Measurements from ENCODE around the gene XPC. TPM values are rescaled to one million over a fixed set of nuclear protein-coding genes. Genes with fewer than 3 reads are reported as not detected.

XPC gene
- total and polyA plus RNA-seq, 2 donors from 2014 or later = 15.9 to 44.4 TPM

DNA sequence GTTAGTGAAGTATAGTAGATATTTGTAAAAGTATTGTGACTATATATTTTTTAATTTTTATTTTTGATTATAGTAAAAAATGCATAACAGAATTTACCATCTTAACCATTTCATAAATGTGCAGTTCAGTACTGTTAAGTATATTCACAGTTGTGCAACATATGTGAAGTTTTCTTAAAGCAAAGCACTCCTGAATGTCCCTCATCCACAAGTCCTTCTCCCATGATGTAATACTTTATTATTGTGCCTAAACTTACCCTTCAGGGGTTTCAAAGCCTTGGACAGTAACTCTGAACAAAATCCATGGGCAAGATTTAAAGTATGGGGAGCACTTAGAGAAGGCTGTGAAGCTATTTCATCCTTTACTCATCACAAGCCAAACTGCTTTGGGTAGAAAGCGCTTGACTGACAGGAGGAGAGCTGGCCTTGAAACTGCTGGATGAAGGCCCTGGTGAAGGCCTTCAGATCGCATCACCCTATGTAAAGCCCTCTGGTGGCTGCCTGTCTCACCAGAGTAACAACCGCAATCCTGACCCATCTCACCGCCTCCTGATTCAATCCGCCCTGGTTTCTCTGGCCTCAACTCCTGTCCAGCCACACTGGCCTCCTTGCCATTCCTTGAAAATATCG, 28.3 kb upstream of the XPC start:
- intact Hi-C loops (cut with DNase I) = no loop called here

DNA sequence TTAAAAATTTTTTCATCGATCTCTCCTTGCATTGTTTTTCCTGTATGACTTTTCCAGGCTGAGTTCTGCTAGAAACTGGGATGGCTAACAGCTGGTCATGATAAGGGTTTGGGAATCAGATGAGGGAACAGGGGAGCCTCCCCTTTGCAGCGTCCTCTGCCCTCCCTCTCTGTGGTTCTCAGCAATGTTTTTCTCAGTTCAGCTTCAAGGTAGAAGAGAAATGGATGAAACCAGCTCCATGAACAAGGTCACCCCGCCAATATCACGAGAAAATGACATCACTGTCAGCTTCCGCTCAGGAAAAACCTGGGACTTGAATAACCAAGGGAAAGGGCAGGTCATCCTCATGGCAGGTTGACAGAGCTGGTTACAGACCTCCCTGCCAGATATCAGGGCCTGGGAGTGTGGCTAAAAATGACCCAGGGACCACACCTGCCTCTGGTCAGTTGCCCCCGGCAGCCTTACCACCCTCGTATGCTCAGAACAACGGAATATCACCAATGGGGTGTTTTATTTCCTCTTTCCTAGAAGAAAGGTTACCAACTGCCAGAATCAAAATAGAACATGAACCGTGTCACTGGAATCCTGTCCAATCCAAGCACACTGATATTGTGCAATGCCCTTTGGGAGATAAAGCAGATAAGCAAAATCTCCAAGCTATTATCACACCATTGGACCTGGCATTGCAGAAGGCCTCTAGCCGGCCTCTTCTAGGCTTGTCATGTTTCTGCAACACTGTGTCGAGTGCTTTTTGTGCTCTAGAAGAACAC, 26.3 kb upstream of the XPC start:
- peak overlapping the region in 1 of 2 donors; percentile 44 for H3K27ac ChIP-seq (ENCODE audit: low read depth in 2 of 2, low read length in 2 of 2)

More for the DNA sequence above, 28.3 kb upstream of the XPC start:
- DNase-seq (no peak), FAIRE-seq (no peak)
- Histone ChIP-seq H3K4me3 (ENCODE audit: low read length in 3 of 3) (no peak overlapping the region), H3K9ac (ENCODE audit: low read length in 3 of 3) (no peak overlapping the region), H3K4me1 (ENCODE audit: control insufficient read depth in 2 of 3, insufficient read depth in 2 of 3, low read depth in 1 of 3, low read length in 3 of 3) (peaks cover 18 to 29% (median 20%) of the 10 kb centered on the region in 3 donors), H3K36me3 (ENCODE audit: control insufficient read depth in 2 of 3, insufficient read depth in 3 of 3, low read length in 3 of 3) (no peaks in the 10 kb centered on the region), H3K27ac (ENCODE audit: low read depth in 2 of 2, low read length in 2 of 2) (no peak overlapping the region), H3K27me3 (ENCODE audit: control insufficient read depth, insufficient read depth, low read length) (no peaks in the 10 kb centered on the region), H3K9me3 (ENCODE audit: control insufficient read depth in 2 of 3, insufficient read depth in 1 of 3, low read length in 3 of 3) (no peaks in the 10 kb centered on the region)
- TF ChIP-seq CTCF (IDR thresholded peaks at IDR 0.05; ENCODE audit: borderline replicate concordance, extremely low read depth, insufficient read depth) = no peak

GRCh38 chr3:14203521-14204079, 25.2 kb upstream of the XPC start:
- peak in 4 of 5 donors; percentile 78 to 92 (median 84) for DNase-seq
- peak overlapping the region; percentile 74 to 93 for H3K27ac ChIP-seq (ENCODE audit: low read depth in 2 of 2, low read length in 2 of 2)
- no peak for FAIRE-seq
- peaks cover 7 to 57% (median 35%) of the 10 kb centered on the region in 3 donors for H3K4me1 ChIP-seq (ENCODE audit: control insufficient read depth in 2 of 3, insufficient read depth in 2 of 3, low read depth in 1 of 3, low read length in 3 of 3)
- H3K27me3 ChIP-seq (ENCODE audit: control insufficient read depth, insufficient read depth, low read length) = no peaks in the 10 kb centered on the region
- no peaks in the 10 kb centered on the region for H3K9me3 ChIP-seq (ENCODE audit: control insufficient read depth in 2 of 3, insufficient read depth in 1 of 3, low read length in 3 of 3)
- peak overlapping the region in 1 of 3 donors; percentile 43 for H3K9ac ChIP-seq (ENCODE audit: low read length in 3 of 3)
- intact Hi-C loops (cut with DNase I) = loop anchor here (5.0 kb wide), 1 partner anchor 264 kb away; no protein-coding TSS in a partner anchor
- peak overlapping the region in 1 of 3 donors; percentile 10 for H3K4me3 ChIP-seq (ENCODE audit: low read length in 3 of 3)
- no peaks in the 10 kb centered on the region for H3K36me3 ChIP-seq (ENCODE audit: control insufficient read depth in 2 of 3, insufficient read depth in 3 of 3, low read length in 3 of 3)
- peak; percentile 96 for TF ChIP-seq CTCF (IDR thresholded peaks at IDR 0.05; ENCODE audit: borderline replicate concordance, extremely low read depth, insufficient read depth)

More for the DNA sequence above, 26.3 kb upstream of the XPC start:
- H3K36me3 ChIP-seq (ENCODE audit: control insufficient read depth in 2 of 3, insufficient read depth in 3 of 3, low read length in 3 of 3) = no peaks in the 10 kb centered on the region
- no peak overlapping the region for H3K9ac ChIP-seq (ENCODE audit: low read length in 3 of 3)
- intact Hi-C loops (cut with DNase I) = loop anchor here (5.0 kb wide), 1 partner anchor 263 kb away; no protein-coding TSS in a partner anchor
- H3K4me1 ChIP-seq (ENCODE audit: control insufficient read depth in 2 of 3, insufficient read depth in 2 of 3, low read depth in 1 of 3, low read length in 3 of 3) = peaks cover 12 to 47% (median 31%) of the 10 kb centered on the region in 3 donors
- TF ChIP-seq CTCF (IDR thresholded peaks at IDR 0.05; ENCODE audit: borderline replicate concordance, extremely low read depth, insufficient read depth) = no peak
- no peaks in the 10 kb centered on the region for H3K27me3 ChIP-seq (ENCODE audit: control insufficient read depth, insufficient read depth, low read length)
- DNase-seq (no peak), FAIRE-seq (no peak)
- H3K4me3 ChIP-seq (ENCODE audit: low read length in 3 of 3) = no peak overlapping the region
- H3K9me3 ChIP-seq (ENCODE audit: control insufficient read depth in 2 of 3, insufficient read depth in 1 of 3, low read length in 3 of 3) = no peaks in the 10 kb centered on the region
